ENCODE results near the gene GAS5.
A peak's percentile ranks its signal among the peaks of the same experiment; 100 is the strongest.

The GAS5 gene

GRCh38 chr1:173868266-173869020, 654 bp upstream of the GAS5 start, which contains the start of gene ZBTB37:
TSS of gene ZBTB37 (plus strand) at chr1:173868380. CDS start at chr1:173870226, 1,846 bp downstream.
- peak; percentile 98 for DNase-seq
- no peaks in the 10 kb centered on the region for H3K27me3 ChIP-seq (ENCODE audit: insufficient read depth, low read depth, severe bottlenecking)
- no peaks in the 10 kb centered on the region for H3K9me3 ChIP-seq (ENCODE audit: severe bottlenecking)
- H3K36me3 ChIP-seq, result peaks cover 53% of the 10 kb centered on the region
- H3K27ac ChIP-seq, result peak within 1 kb of the TSS; percentile 95
- TF ChIP-seq CTCF (IDR thresholded peaks at IDR 0.05; ENCODE audit: low read depth, low read length), result no peak
- peak within 1 kb of the TSS; percentile 96 for H3K4me3 ChIP-seq (ENCODE audit: low read depth, low read length)

- peaks cover 64% of the 10 kb centered on the region for H3K36me3 ChIP-seq
- DNase-seq, result peak; percentile 21
Measured at GRCh38 chr1:173867141-173867752, 542 bp downstream of the GAS5 start.

GRCh38 chr1:173866413-173867115, 1.2 kb downstream of the GAS5 start:
- peaks cover 68% of the 10 kb centered on the region for H3K36me3 ChIP-seq
- peak overlapping the region; percentile 83 for H3K27ac ChIP-seq
- H3K27me3 ChIP-seq (ENCODE audit: insufficient read depth, low read depth, severe bottlenecking), result no peaks in the 10 kb centered on the region
- no peak for DNase-seq
- no peak for TF ChIP-seq CTCF (IDR thresholded peaks at IDR 0.05; ENCODE audit: low read depth, low read length)
- peak overlapping the region; percentile 96 for H3K4me3 ChIP-seq (ENCODE audit: low read depth, low read length)
- no peaks in the 10 kb centered on the region for H3K9me3 ChIP-seq (ENCODE audit: severe bottlenecking)

More at GRCh38 chr1:173867141-173867752, 542 bp downstream of the GAS5 start:
- Histone ChIP-seq H3K27me3 (ENCODE audit: insufficient read depth, low read depth, severe bottlenecking) (no peaks in the 10 kb centered on the region), H3K4me3 (ENCODE audit: low read depth, low read length) (peak overlapping the region; percentile 96), H3K9me3 (ENCODE audit: severe bottlenecking) (no peaks in the 10 kb centered on the region), H3K27ac (peak overlapping the region; percentile 83)
- no peak for TF ChIP-seq CTCF (IDR thresholded peaks at IDR 0.05; ENCODE audit: low read depth, low read length)

GRCh38 chr1:173865468-173866164, 2.2 kb downstream of the GAS5 start:
- no peak for TF ChIP-seq CTCF (IDR thresholded peaks at IDR 0.05; ENCODE audit: low read depth, low read length)
- no peaks in the 10 kb centered on the region for H3K9me3 ChIP-seq (ENCODE audit: severe bottlenecking)
- no peaks in the 10 kb centered on the region for H3K27me3 ChIP-seq (ENCODE audit: insufficient read depth, low read depth, severe bottlenecking)
- H3K27ac ChIP-seq, result peak overlapping the region; percentile 83
- no peak for DNase-seq
- no peak overlapping the region for H3K4me3 ChIP-seq (ENCODE audit: low read depth, low read length)
- peaks cover 74% of the 10 kb centered on the region for H3K36me3 ChIP-seq

GRCh38 chr1:173864179-173864867, 3.5 kb downstream of the GAS5 start:
- H3K27ac ChIP-seq, result no peak overlapping the region
- TF ChIP-seq CTCF (IDR thresholded peaks at IDR 0.05; ENCODE audit: low read depth, low read length), result no peak
- H3K27me3 ChIP-seq (ENCODE audit: insufficient read depth, low read depth, severe bottlenecking), result no peaks in the 10 kb centered on the region
- no peak overlapping the region for H3K4me3 ChIP-seq (ENCODE audit: low read depth, low read length)
- DNase-seq, result no peak
- H3K36me3 ChIP-seq, result peaks cover 84% of the 10 kb centered on the region
- H3K9me3 ChIP-seq (ENCODE audit: severe bottlenecking), result no peaks in the 10 kb centered on the region
